ENCODE data around the gene AQR.

- no peak for TF ChIP-seq CTCF (IDR thresholded peaks at IDR 0.05)
- no peak for TF ChIP-seq POLR2A (IDR thresholded peaks at IDR 0.05)
These were observed 160.4 kb downstream of the AQR start for GRCh38 chr15:34809186-34809585.

Data from heart left ventricle (tissue), 13 donors.